Right ventricle myocardium inferior (tissue), 1 donor: ENCODE measurements around the gene OTOGL. TPM values are rescaled to one million over a fixed set of nuclear protein-coding genes. Genes with fewer than 3 reads are reported as not detected.
"Not testable (repeated sequence)": the region's sequence is repeated elsewhere in the genome, so short reads cannot be mapped to it uniquely, and the experiment has no call there.

Source experiments
- ATAC-seq: fragments of 200-7000 bp; cut with Tn5 transposase; one replicate; pipeline ENCODE4 v1.9.1; 2020; ENCODE audit warnings: mild to moderate bottlenecking, moderate library complexity
- DNase-seq: peaks from one replicate; pipeline ENCODE4 v3.0.0; 2021; ENCODE audit errors: missing footprints
- intact Hi-C: fragments of 100-400 bp; cut with DNase I; formaldehyde crosslinking; loops from one replicate; pipeline ENCODE4 v1.11.0; 2022
- total RNA-seq: library from RNA; stranded (reverse); fragmentation: NEBNext Ultra II Directional; extraction: Animal tissue kit (Norgen Biotek cat#: 25700); gene quantifications from one replicate; pipeline ENCODE4 v1.2.1, GENCODE V29; 2021
- donor health status: DM: no; HTN: yes; CAD: no; lungs with severe emphysema.

The OTOGL gene
- total RNA-seq, 1 donor from 2014 or later, result 0.38 TPM

GRCh38 chr12:80249581-80249980 is 150.2 kb downstream of the OTOGL start:
- intact Hi-C loops, ATAC-seq, DNase-seq: not testable (repeated sequence)

GRCh38 chr12:80257920-80258319 is 158.6 kb downstream of the OTOGL start:
- intact Hi-C loops, result no loop called here
- DNase-seq (no peak), ATAC-seq (no peak)

- DNase-seq (no peak), ATAC-seq (no peak)
- intact Hi-C loops, result no loop called here
These were observed 160.9 kb downstream of the OTOGL start for GRCh38 chr12:80260269-80260668.

- ATAC-seq, result no peak
- intact Hi-C loops, result no loop called here
- no peak for DNase-seq
These were observed 162.1 kb downstream of the OTOGL start for GRCh38 chr12:80261403-80261802.

- intact Hi-C loops, result no loop called here
These were observed 163.0 kb downstream of the OTOGL start for GRCh38 chr12:80262346-80262745.

GRCh38 chr12:80262771-80263170 is 163.4 kb downstream of the OTOGL start:
- ATAC-seq, result no peak
- intact Hi-C loops, result no loop called here
- no peak for DNase-seq

More at GRCh38 chr12:80262346-80262745, 163.0 kb downstream of the OTOGL start:
- ATAC-seq, result no peak
- DNase-seq, result no peak

- ATAC-seq (no peak), DNase-seq (no peak)
- intact Hi-C loops, result no loop called here
These were observed 165.0 kb downstream of the OTOGL start for GRCh38 chr12:80264386-80264785.

- no peak for ATAC-seq
- no peak for DNase-seq
- intact Hi-C loops, result no loop called here
These were observed 165.6 kb downstream of the OTOGL start for GRCh38 chr12:80264891-80265290.

GRCh38 chr12:80268924-80269749 is 169.8 kb downstream of the OTOGL start:
- intact Hi-C loops, result no loop called here
- no peak for ATAC-seq
- no peak for DNase-seq

- ATAC-seq (peak; percentile 46), DNase-seq (no peak)
- intact Hi-C loops, result loop anchor here (1.0 to 5.0 kb wide), 2 partner anchors 75 to 713 kb away; no protein-coding TSS in a partner anchor
These were observed 170.6 kb downstream of the OTOGL start for GRCh38 chr12:80269803-80270552.

GRCh38 chr12:80271780-80272179 is 172.4 kb downstream of the OTOGL start:
- ATAC-seq, result no peak
- no peak for DNase-seq
- intact Hi-C loops, result loop anchor here (5.0 kb wide), 1 partner anchor 714 kb away; no protein-coding TSS in a partner anchor

GRCh38 chr12:80272387-80272915 is 173.1 kb downstream of the OTOGL start:
- no peak for DNase-seq
- intact Hi-C loops, result loop anchor here (5.0 kb wide), 1 partner anchor 715 kb away; no protein-coding TSS in a partner anchor
- no peak for ATAC-seq

GRCh38 chr12:80273144-80273543 is 173.8 kb downstream of the OTOGL start:
- intact Hi-C loops, result loop anchor here (5.0 kb wide), 1 partner anchor 716 kb away; no protein-coding TSS in a partner anchor
- no peak for ATAC-seq
- DNase-seq, result no peak

GRCh38 chr12:80277732-80278131 is 178.4 kb downstream of the OTOGL start:
- no peak for ATAC-seq
- intact Hi-C loops, result no loop called here
- DNase-seq, result no peak

- no peak for ATAC-seq
- intact Hi-C loops, result no loop called here
- no peak for DNase-seq
These were observed 182.9 kb downstream of the OTOGL start for GRCh38 chr12:80282226-80282625.

GRCh38 chr12:80282761-80283160 is 183.4 kb downstream of the OTOGL start:
- DNase-seq (no peak), ATAC-seq (no peak)
- intact Hi-C loops, result no loop called here

GRCh38 chr12:80291108-80291754 is 191.9 kb downstream of the OTOGL start:
- intact Hi-C loops, result no loop called here
- DNase-seq (no peak), ATAC-seq (no peak)

GRCh38 chr12:80293347-80293746 is 194.0 kb downstream of the OTOGL start:
- no peak for DNase-seq
- intact Hi-C loops, result no loop called here
- ATAC-seq, result no peak

- intact Hi-C loops, result no loop called here
- ATAC-seq (no peak), DNase-seq (no peak)
These were observed 194.4 kb downstream of the OTOGL start for GRCh38 chr12:80293759-80294158.
